Measurements from ENCODE around the gene PWWP2A. TPM values are rescaled to one million over a fixed set of nuclear protein-coding genes. Genes with fewer than 3 reads are reported as not detected.

The PWWP2A gene
- total and polyA plus RNA-seq, 12 donors = 7.0 to 32.9 (median 22.9) TPM

- intact Hi-C loops (cut with DNase I) = no loop called here
- peaks cover 0 to 34% of the 10 kb centered on the region in 2 donors for H3K36me3 ChIP-seq (replicated peaks in 1 of 2)
- 53 to 68% (median 59%) methylated on average over 3 of the region's 3 CpGs for WGBS, 4 donors
- no peak overlapping the region for H3K4me3 ChIP-seq
- DNase-seq = no peak
- no peaks in the 10 kb centered on the region for H3K4me1 ChIP-seq (replicated peaks in 1 of 2)
- no peak for TF ChIP-seq POLR2A (IDR thresholded peaks at IDR 0.05)
- TF ChIP-seq, protein P1, sequence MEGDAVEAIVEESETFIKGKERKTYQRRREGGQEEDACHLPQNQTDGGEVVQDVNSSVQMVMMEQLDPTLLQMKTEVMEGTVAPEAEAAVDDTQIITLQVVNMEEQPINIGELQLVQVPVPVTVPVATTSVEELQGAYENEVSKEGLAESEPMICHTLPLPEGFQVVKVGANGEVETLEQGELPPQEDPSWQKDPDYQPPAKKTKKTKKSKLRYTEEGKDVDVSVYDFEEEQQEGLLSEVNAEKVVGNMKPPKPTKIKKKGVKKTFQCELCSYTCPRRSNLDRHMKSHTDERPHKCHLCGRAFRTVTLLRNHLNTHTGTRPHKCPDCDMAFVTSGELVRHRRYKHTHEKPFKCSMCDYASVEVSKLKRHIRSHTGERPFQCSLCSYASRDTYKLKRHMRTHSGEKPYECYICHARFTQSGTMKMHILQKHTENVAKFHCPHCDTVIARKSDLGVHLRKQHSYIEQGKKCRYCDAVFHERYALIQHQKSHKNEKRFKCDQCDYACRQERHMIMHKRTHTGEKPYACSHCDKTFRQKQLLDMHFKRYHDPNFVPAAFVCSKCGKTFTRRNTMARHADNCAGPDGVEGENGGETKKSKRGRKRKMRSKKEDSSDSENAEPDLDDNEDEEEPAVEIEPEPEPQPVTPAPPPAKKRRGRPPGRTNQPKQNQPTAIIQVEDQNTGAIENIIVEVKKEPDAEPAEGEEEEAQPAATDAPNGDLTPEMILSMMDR (IDR thresholded peaks at IDR 0.05) = no peak
- no peaks in the 10 kb centered on the region for H3K27me3 ChIP-seq
- H3K9me3 ChIP-seq (replicated peaks in 1 of 3) = no peaks in the 10 kb centered on the region
- H3K27ac ChIP-seq = no peak overlapping the region
Measured at GRCh38 chr5:160049099-160049498, 70.2 kb downstream of the PWWP2A start.

DNA sequence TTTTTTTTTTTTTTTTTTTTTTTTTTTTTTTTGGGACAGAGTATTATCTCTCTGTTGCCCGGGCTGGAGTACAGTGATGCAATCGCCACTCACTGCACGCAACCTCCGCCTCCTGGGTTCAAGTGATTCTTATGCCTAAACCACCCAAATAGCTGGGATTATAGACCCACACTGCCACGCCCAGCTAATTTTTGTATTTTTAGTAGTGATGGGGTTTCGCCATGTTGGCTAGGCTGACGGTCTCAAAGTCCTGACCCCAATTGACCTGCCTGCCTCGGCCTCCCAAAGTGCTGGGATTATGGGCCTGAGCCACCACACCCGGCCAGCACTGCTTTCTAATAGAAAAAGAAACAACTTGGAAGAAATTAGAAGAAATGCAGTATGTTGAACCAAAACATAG is 71.1 kb downstream of the PWWP2A start:
- Histone ChIP-seq H3K27ac (no peak overlapping the region), H3K36me3 (replicated peaks in 1 of 2) (peaks cover 0 to 38% of the 10 kb centered on the region in 2 donors)
- no peak for DNase-seq

GRCh38 chr5:160047423-160047822 is 71.8 kb downstream of the PWWP2A start:
- peaks cover 0 to 39% of the 10 kb centered on the region in 2 donors for H3K36me3 ChIP-seq (replicated peaks in 1 of 2)
- H3K4me3 ChIP-seq = no peak overlapping the region
- WGBS, 4 donors = 89 to 94% (median 93%) methylated on average over 3 of the region's 3 CpGs
- no peak for DNase-seq
- TF ChIP-seq, protein P1 (IDR thresholded peaks at IDR 0.05) = no peak
- TF ChIP-seq POLR2A (IDR thresholded peaks at IDR 0.05) = no peak
- intact Hi-C loops (cut with DNase I) = no loop called here
- no peak overlapping the region for H3K27ac ChIP-seq
- H3K27me3 ChIP-seq = no peaks in the 10 kb centered on the region
- no peaks in the 10 kb centered on the region for H3K9me3 ChIP-seq (replicated peaks in 1 of 3)
- no peaks in the 10 kb centered on the region for H3K4me1 ChIP-seq (replicated peaks in 1 of 2)

More for the DNA sequence above, 71.1 kb downstream of the PWWP2A start:
- H3K27me3 ChIP-seq = no peaks in the 10 kb centered on the region
- 82 to 94% (median 90%) methylated on average over 9 of the region's 9 CpGs for WGBS, 4 donors
- intact Hi-C loops (cut with DNase I) = no loop called here
- H3K4me3 ChIP-seq = no peak overlapping the region
- no peaks in the 10 kb centered on the region for H3K4me1 ChIP-seq (replicated peaks in 1 of 2)
- TF ChIP-seq POLR2A (IDR thresholded peaks at IDR 0.05) = no peak
- TF ChIP-seq, protein P1 (IDR thresholded peaks at IDR 0.05) = no peak
- no peaks in the 10 kb centered on the region for H3K9me3 ChIP-seq (replicated peaks in 1 of 3)

DNA sequence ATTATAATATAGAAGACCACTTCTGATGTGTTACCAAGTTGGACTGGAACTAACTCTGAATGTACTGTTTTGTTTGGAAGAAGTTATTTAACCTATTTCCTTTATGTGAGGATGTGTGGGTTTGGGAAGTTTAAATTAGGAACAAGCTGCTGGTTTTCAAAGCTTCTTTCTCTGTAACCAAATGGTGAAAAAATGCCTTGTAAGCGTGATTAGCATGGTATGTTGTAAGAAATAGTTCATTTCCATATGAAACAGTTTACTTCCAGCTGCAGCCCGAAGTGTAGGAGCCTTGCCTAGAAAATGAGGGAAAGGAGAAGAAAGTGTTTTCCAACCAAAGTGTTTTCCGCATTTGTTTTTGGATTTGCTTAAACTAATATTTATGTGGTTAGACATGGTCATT is 74.3 kb downstream of the PWWP2A start:
- no peak for DNase-seq
- no peak overlapping the region for H3K27ac ChIP-seq
- H3K4me1 ChIP-seq (replicated peaks in 1 of 2) = no peaks in the 10 kb centered on the region
- no peaks in the 10 kb centered on the region for H3K9me3 ChIP-seq (replicated peaks in 1 of 3)
- no peak overlapping the region for H3K4me3 ChIP-seq
- 76 to 85% (median 83%) methylated on average over 3 of the region's 3 CpGs for WGBS, 4 donors
- no peaks in the 10 kb centered on the region for H3K27me3 ChIP-seq
- H3K36me3 ChIP-seq (replicated peaks in 1 of 2) = peaks cover 0 to 27% of the 10 kb centered on the region in 2 donors
- intact Hi-C loops (cut with DNase I) = no loop called here
- TF ChIP-seq POLR2A (IDR thresholded peaks at IDR 0.05) = no peak
- TF ChIP-seq, protein P1 (IDR thresholded peaks at IDR 0.05) = no peak

All from adrenal gland (tissue), 12 donors.